Nephron (organoid): Measurements from ENCODE around the gene ASXL3.

Source experiments
- H3K27ac Mint-ChIP-seq, 3 experiments: 2 replicates each; pipeline ENCODE4 v1.8.0; 2020; ENCODE audit warnings: mixed read lengths in 3 of 3, mild to moderate bottlenecking in 2 of 3, moderate library complexity in 1 of 3
- H3K27me3 Mint-ChIP-seq: 2 replicates; pipeline ENCODE4 v1.8.0; 2021; ENCODE audit warnings: low read depth, mild to moderate bottlenecking, moderate library complexity, mixed read lengths
- H3K36me3 Mint-ChIP-seq: 2 replicates; pipeline ENCODE4 v1.8.0; 2020; ENCODE audit warnings: low read depth, mixed read lengths
- H3K4me1 Mint-ChIP-seq: 2 replicates; pipeline ENCODE4 v1.8.0; 2020; ENCODE audit warnings: mixed read lengths
- H3K4me3 Mint-ChIP-seq, 3 experiments: 2 replicates each; pipeline ENCODE4 v1.8.0; 2020; ENCODE audit warnings: mild to moderate bottlenecking in 3 of 3, mixed read lengths in 3 of 3, moderate library complexity in 2 of 3
- H3K9me3 Mint-ChIP-seq: 2 replicates; pipeline ENCODE4 v1.8.0; 2020; ENCODE audit warnings: mixed read lengths
- TF ChIP-seq, protein P1 (sequence below), 3 experiments: fragments of 200-600 bp; sonication (generic); IDR thresholded peaks; one replicate each; pipeline ENCODE4 v1.5.0; 2021; ENCODE audit warnings: antibody characterized with exemption in 3 of 3; ENCODE audit not compliant: unreplicated experiment in 3 of 3

ASXL3 gene

DNA sequence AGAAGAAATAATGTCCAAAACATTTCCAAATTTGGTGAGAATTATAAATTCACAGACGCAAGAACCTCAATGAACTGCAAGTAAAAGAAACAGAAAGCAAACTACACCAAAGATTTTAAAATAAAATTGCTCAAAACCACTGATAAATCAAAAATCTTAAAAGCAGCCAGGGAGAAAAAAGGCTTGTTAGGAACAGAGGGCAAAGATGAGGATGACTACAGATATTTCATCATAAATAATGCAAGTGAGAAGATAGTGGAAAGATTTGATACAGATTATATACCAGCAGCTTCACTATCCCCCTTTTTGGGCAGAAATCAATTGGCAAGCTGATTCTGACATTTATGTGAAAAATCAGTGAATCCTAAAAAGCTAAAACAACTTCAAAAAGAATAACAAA is 10.3 kb upstream of the ASXL3 start:
- H3K4me3 Mint-ChIP-seq: no peak overlapping the region
- H3K27me3 Mint-ChIP-seq: no peaks in the 10 kb centered on the region
- H3K36me3 Mint-ChIP-seq: no peaks in the 10 kb centered on the region
- H3K4me1 Mint-ChIP-seq: no peaks in the 10 kb centered on the region
- H3K9me3 Mint-ChIP-seq: peaks cover 26% of the 10 kb centered on the region
- no peak overlapping the region for H3K27ac Mint-ChIP-seq
- TF ChIP-seq, protein P1, sequence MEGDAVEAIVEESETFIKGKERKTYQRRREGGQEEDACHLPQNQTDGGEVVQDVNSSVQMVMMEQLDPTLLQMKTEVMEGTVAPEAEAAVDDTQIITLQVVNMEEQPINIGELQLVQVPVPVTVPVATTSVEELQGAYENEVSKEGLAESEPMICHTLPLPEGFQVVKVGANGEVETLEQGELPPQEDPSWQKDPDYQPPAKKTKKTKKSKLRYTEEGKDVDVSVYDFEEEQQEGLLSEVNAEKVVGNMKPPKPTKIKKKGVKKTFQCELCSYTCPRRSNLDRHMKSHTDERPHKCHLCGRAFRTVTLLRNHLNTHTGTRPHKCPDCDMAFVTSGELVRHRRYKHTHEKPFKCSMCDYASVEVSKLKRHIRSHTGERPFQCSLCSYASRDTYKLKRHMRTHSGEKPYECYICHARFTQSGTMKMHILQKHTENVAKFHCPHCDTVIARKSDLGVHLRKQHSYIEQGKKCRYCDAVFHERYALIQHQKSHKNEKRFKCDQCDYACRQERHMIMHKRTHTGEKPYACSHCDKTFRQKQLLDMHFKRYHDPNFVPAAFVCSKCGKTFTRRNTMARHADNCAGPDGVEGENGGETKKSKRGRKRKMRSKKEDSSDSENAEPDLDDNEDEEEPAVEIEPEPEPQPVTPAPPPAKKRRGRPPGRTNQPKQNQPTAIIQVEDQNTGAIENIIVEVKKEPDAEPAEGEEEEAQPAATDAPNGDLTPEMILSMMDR (IDR thresholded peaks at IDR 0.05; ENCODE audit: unreplicated experiment in 3 of 3): no peak

DNA sequence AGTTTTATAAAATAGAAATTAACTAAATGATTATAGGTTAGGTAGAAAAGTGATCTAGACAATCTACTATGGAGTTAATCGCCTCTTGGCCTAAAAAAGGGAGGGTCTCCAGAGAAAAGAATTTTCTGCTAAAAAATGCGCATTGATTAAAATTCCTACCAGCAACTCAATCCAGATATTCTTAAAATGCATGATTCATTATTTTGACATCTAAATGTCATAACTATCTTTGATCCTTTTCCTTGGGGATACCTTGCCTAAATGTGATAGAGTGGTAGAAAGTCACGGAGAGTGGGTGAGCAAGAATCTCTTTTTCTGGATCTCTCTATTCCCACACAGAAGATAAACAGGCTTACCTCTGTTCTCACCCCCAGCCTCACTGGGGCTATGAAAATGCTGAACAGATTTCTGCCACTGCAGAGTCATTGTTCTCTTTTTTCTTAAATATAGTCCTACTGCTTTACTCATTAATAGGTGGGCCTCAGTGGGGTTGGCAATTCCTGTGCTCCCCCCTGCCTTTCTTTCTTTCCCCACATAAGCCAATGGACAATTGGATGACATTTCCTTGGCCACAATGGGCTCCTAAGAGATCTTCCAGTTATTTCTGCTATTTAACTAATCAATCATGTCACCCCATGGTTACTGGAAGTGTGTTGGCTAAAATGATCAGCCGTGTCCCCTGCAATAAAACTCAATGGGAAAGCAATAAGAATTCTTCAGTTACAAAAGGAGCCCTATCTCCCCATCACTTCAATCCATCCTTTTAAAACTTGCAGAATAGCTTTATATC is 5.8 kb upstream of the ASXL3 start:
- Mint-ChIP-seq H3K27ac (no peak overlapping the region), H3K27me3 (no peaks in the 10 kb centered on the region), H3K4me3 (no peak overlapping the region), H3K4me1 (no peaks in the 10 kb centered on the region), H3K36me3 (no peaks in the 10 kb centered on the region), H3K9me3 (peaks cover 6% of the 10 kb centered on the region)
- TF ChIP-seq, protein P1 (IDR thresholded peaks at IDR 0.05; ENCODE audit: unreplicated experiment in 3 of 3): no peak

DNA sequence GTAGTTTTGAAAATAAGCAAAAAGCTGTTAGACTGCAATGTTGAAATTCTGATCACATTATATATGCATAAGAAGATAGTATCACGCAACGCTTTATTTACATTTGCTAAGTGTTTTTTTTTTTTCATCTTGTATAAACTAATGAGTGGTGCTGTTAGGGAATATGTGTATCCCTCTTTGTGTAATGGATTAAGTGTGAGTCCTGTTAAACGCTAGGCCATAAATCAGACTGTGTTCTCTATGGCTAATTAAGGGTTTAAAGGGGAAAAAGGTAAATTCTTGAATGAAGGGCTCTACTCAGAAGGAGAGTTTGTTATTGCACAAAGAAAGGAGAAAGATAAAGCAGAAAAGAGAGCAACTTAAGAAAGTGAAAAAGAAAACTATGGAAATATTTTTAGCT is 4.8 kb upstream of the ASXL3 start:
- peaks cover 5% of the 10 kb centered on the region for H3K27me3 Mint-ChIP-seq
- no peaks in the 10 kb centered on the region for H3K9me3 Mint-ChIP-seq
- H3K4me3 Mint-ChIP-seq: no peak overlapping the region
- peak overlapping the region in 2 of 3 experiments; percentile 13 to 14 for H3K27ac Mint-ChIP-seq
- TF ChIP-seq, protein P1 (IDR thresholded peaks at IDR 0.05; ENCODE audit: unreplicated experiment in 3 of 3): no peak
- H3K4me1 Mint-ChIP-seq: peaks cover 5% of the 10 kb centered on the region
- no peaks in the 10 kb centered on the region for H3K36me3 Mint-ChIP-seq

DNA sequence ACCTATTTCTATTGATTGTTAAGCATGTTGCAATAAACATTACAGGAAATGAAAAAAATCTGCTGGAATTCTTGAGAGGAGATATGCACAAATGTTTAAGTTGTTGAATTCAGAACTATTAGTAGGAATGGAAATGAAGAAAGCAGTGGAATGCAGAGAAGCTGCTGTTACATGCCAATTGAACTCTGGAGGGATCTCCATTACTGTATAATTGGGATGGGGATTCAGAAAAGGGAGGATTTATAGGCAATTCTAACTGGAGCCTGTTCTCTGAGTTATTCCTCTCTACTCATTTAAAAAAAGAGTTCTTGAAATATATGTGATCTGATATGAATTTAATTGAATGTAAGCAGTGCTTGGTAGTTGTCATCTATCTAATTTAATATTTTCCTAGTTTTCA is 2.6 kb upstream of the ASXL3 start:
- TF ChIP-seq, protein P1 (IDR thresholded peaks at IDR 0.05; ENCODE audit: unreplicated experiment in 3 of 3): no peak
- Mint-ChIP-seq H3K27ac (peak overlapping the region in 2 of 3 experiments; percentile 11 to 37), H3K4me3 (peak overlapping the region; percentile 18 to 37 (median 31)), H3K4me1 (peaks cover 5% of the 10 kb centered on the region), H3K36me3 (no peaks in the 10 kb centered on the region), H3K9me3 (no peaks in the 10 kb centered on the region), H3K27me3 (peaks cover 5% of the 10 kb centered on the region)

DNA sequence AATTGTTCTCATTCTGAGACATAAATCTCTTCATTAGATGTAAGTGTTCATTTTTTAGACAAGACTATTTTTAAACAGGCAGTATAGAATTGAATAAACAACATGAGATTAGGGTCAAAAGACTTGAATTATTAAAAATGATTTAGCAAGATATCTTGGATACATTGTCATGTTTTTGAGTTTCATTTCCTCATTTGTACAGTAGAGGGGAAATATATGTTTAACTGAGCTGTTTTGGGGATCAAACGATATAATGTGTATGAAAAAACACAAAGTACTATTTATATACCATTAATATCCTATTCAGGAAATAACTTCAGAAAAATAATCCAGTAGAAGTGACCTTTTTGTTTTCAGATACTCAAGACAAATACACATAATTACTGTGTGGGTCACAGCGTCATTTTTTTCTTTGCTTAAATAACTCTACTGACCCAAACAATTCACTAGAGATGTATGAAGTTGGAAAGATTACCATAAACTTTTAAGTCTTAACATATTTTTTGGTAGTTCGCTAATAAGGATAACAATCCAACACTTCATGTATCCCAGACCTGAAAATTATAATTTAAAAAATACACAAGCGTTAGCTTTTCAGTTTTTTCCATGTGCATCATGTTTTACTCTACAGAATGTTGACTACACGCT is 896 bp upstream of the ASXL3 start:
- Mint-ChIP-seq H3K27ac (peak overlapping the region in 1 of 3 experiments; percentile 100), H3K4me1 (peaks cover 15% of the 10 kb centered on the region), H3K36me3 (no peaks in the 10 kb centered on the region), H3K27me3 (peaks cover 5% of the 10 kb centered on the region), H3K4me3 (peak overlapping the region; percentile 95 to 100 (median 100)), H3K9me3 (no peaks in the 10 kb centered on the region)
- TF ChIP-seq, protein P1 (IDR thresholded peaks at IDR 0.05; ENCODE audit: unreplicated experiment in 3 of 3): no peak
